ENCODE measurements around the gene MFSD1. TPM values are rescaled to one million over a fixed set of nuclear protein-coding genes. Genes with fewer than 3 reads are reported as not detected.
A peak's percentile ranks its signal among the peaks of the same experiment; 100 is the strongest.

The MFSD1 gene
- total RNA-seq, 1 experiment from 2014 or later: 45.3 TPM

GRCh38 chr3:158808697-158809096, 6.8 kb downstream of the MFSD1 start:
- Histone ChIP-seq H3F3A (ENCODE audit: low read length, unreplicated experiment) (no peaks in the 10 kb centered on the region), H3K4me2 (ENCODE audit: low read length) (no peak overlapping the region), H3K27ac (ENCODE audit: low read length) (no peak overlapping the region), H3K9me2 (replicated peaks; ENCODE audit: low read length) (no peaks in the 10 kb centered on the region), H3K9me3 (ENCODE audit: low read length) (no peaks in the 10 kb centered on the region), H3K27me3 (ENCODE audit: low read length) (no peaks in the 10 kb centered on the region), H3K36me3 (ENCODE audit: low read depth, low read length) (peaks cover 29% of the 10 kb centered on the region), H3K79me2 (ENCODE audit: low read length) (peaks cover 20% of the 10 kb centered on the region), H3K4me3 (ENCODE audit: low read length) (no peak overlapping the region), H3K4me1 (ENCODE audit: insufficient read depth, low read length) (peaks cover 23% of the 10 kb centered on the region), H4K20me1 (ENCODE audit: low read length) (no peaks in the 10 kb centered on the region), H3K9ac (ENCODE audit: low read length) (no peak overlapping the region), H2AFZ (ENCODE audit: low read length) (no peak overlapping the region)
- BruUV-seq (replicated peaks): no TSS peak
- DNase-seq (peak; percentile 64), ATAC-seq (no peak)
- ChIA-PET POLR2A (ENCODE audit: unreplicated experiment) (no interaction called here), CTCF (no interaction called here)
- no peak for TF ChIP-seq EZH2phosphoT487 (IDR thresholded peaks at IDR 0.05; ENCODE audit: borderline replicate concordance, low read length)
- no peak for TF ChIP-seq CTCF (conservative IDR thresholded peaks at IDR 0.05; ENCODE audit: low read depth, low read length)
- no peak for TF ChIP-seq EZH2 (IDR thresholded peaks at IDR 0.05; ENCODE audit: low read length, unreplicated experiment)
- intact Hi-C loops (cut with micrococcal nuclease): no loop called here

- no TSS peak for BruUV-seq (replicated peaks)
- H3K27ac ChIP-seq (ENCODE audit: low read length): no peak overlapping the region
- ChIA-PET CTCF (no interaction called here), POLR2A (ENCODE audit: unreplicated experiment) (interaction anchor here (0.7 kb wide), 1 partner anchor 998 kb away, joined by 5 read pairs; no protein-coding TSS in a partner anchor)
- H4K20me1 ChIP-seq (ENCODE audit: low read length): no peaks in the 10 kb centered on the region
- no peaks in the 10 kb centered on the region for H3K27me3 ChIP-seq (ENCODE audit: low read length)
- intact Hi-C loops (cut with micrococcal nuclease): no loop called here
- no peak for DNase-seq
- H3K4me1 ChIP-seq (ENCODE audit: insufficient read depth, low read length): peaks cover 16% of the 10 kb centered on the region
- no peak overlapping the region for H3K4me3 ChIP-seq (ENCODE audit: low read length)
- no peak overlapping the region for H3K9ac ChIP-seq (ENCODE audit: low read length)
- no peak for ATAC-seq
- TF ChIP-seq EZH2phosphoT487 (IDR thresholded peaks at IDR 0.05; ENCODE audit: borderline replicate concordance, low read length): no peak
- TF ChIP-seq CTCF (conservative IDR thresholded peaks at IDR 0.05; ENCODE audit: low read depth, low read length): no peak
- no peak for TF ChIP-seq EZH2 (IDR thresholded peaks at IDR 0.05; ENCODE audit: low read length, unreplicated experiment)
- no peaks in the 10 kb centered on the region for H3K9me3 ChIP-seq (ENCODE audit: low read length)
- H3K4me2 ChIP-seq (ENCODE audit: low read length): no peak overlapping the region
- no peaks in the 10 kb centered on the region for H3K9me2 ChIP-seq (replicated peaks; ENCODE audit: low read length)
- no peaks in the 10 kb centered on the region for H3F3A ChIP-seq (ENCODE audit: low read length, unreplicated experiment)
- H2AFZ ChIP-seq (ENCODE audit: low read length): no peak overlapping the region
- H3K36me3 ChIP-seq (ENCODE audit: low read depth, low read length): peaks cover 29% of the 10 kb centered on the region
- peaks cover 19% of the 10 kb centered on the region for H3K79me2 ChIP-seq (ENCODE audit: low read length)
Observed at GRCh38 chr3:158809642-158810041, 7.8 kb downstream of the MFSD1 start.

GRCh38 chr3:158810823-158811724, 9.2 kb downstream of the MFSD1 start:
- H4K20me1 ChIP-seq (ENCODE audit: low read length): no peaks in the 10 kb centered on the region
- H3K36me3 ChIP-seq (ENCODE audit: low read depth, low read length): peaks cover 32% of the 10 kb centered on the region
- TF ChIP-seq CTCF (conservative IDR thresholded peaks at IDR 0.05; ENCODE audit: low read depth, low read length) (no peak), EZH2 (IDR thresholded peaks at IDR 0.05; ENCODE audit: low read length, unreplicated experiment) (no peak)
- H3K79me2 ChIP-seq (ENCODE audit: low read length): peaks cover 5% of the 10 kb centered on the region; the same call in 1 of the 2 replicates
- H3F3A ChIP-seq (ENCODE audit: low read length, unreplicated experiment): no peaks in the 10 kb centered on the region
- DNase-seq (no peak), ATAC-seq (no peak)
- intact Hi-C loops (cut with micrococcal nuclease): no loop called here
- peaks cover 8% of the 10 kb centered on the region; the same call in 1 of the 2 replicates for H3K4me1 ChIP-seq (ENCODE audit: insufficient read depth, low read length)
- no peak overlapping the region for H2AFZ ChIP-seq (ENCODE audit: low read length)
- BruUV-seq (replicated peaks): no TSS peak
- H3K9me3 ChIP-seq (ENCODE audit: low read length): no peaks in the 10 kb centered on the region
- H3K4me2 ChIP-seq (ENCODE audit: low read length): no peak overlapping the region
- CTCF ChIA-PET: no interaction called here
- no peaks in the 10 kb centered on the region for H3K9me2 ChIP-seq (replicated peaks; ENCODE audit: low read length)
- POLR2A ChIA-PET (ENCODE audit: unreplicated experiment): no interaction called here
- H3K27me3 ChIP-seq (ENCODE audit: low read length): no peaks in the 10 kb centered on the region
- H3K9ac ChIP-seq (ENCODE audit: low read length): no peak overlapping the region
- H3K27ac ChIP-seq (ENCODE audit: low read length): no peak overlapping the region
- no peak overlapping the region for H3K4me3 ChIP-seq (ENCODE audit: low read length)
